Nephron progenitor cell (in vitro differentiated cells): ENCODE results near the gene APOL5.

Experiments
- DNase-seq: peaks from one replicate; pipeline ENCODE4 v3.0.0; 2021
- H3K27ac Mint-ChIP-seq: 2 replicates; pipeline ENCODE4 v1.8.0; 2021; ENCODE audit warnings: mild to moderate bottlenecking, moderate library complexity, mixed read lengths
- H3K27me3 Mint-ChIP-seq: 2 replicates; pipeline ENCODE4 v1.8.0; 2021; ENCODE audit warnings: mild to moderate bottlenecking, low read depth, mixed read lengths; ENCODE audit not compliant: poor library complexity
- H3K36me3 Mint-ChIP-seq: 2 replicates; pipeline ENCODE4 v1.8.0; 2021; ENCODE audit warnings: low read depth, mixed read lengths
- H3K4me1 Mint-ChIP-seq: 2 replicates; pipeline ENCODE4 v1.8.0; 2021; ENCODE audit warnings: mixed read lengths
- H3K4me3 Mint-ChIP-seq: 2 replicates; pipeline ENCODE4 v1.8.0; 2021; ENCODE audit warnings: mild to moderate bottlenecking, moderate library complexity, mixed read lengths
- H3K9me3 Mint-ChIP-seq: 2 replicates; pipeline ENCODE4 v1.8.0; 2021; ENCODE audit warnings: mild to moderate bottlenecking, moderate library complexity, mixed read lengths
- CTCF ChIP-seq: fragments of 200-600 bp; sonication (generic); IDR thresholded peaks from 2 replicates; pipeline ENCODE4 v1.5.0; 2021; ENCODE audit warnings: antibody characterized with exemption

The APOL5 gene

GRCh38 chr22:35705141-35705540 is 12.5 kb upstream of the APOL5 start:
- no peak for TF ChIP-seq CTCF
- no peaks in the 10 kb centered on the region for H3K36me3 Mint-ChIP-seq
- H3K27me3 Mint-ChIP-seq: peaks cover 26% of the 10 kb centered on the region
- H3K4me3 Mint-ChIP-seq: no peak overlapping the region
- no peak for DNase-seq
- no peaks in the 10 kb centered on the region for H3K9me3 Mint-ChIP-seq
- H3K27ac Mint-ChIP-seq: no peak overlapping the region
- no peaks in the 10 kb centered on the region for H3K4me1 Mint-ChIP-seq

- H3K4me1 Mint-ChIP-seq: peaks cover 4% of the 10 kb centered on the region
- H3K36me3 Mint-ChIP-seq: no peaks in the 10 kb centered on the region
- no peak for TF ChIP-seq CTCF
- H3K27ac Mint-ChIP-seq: no peak overlapping the region
- no peak overlapping the region for H3K4me3 Mint-ChIP-seq
- H3K9me3 Mint-ChIP-seq: peaks cover 6% of the 10 kb centered on the region
- no peak for DNase-seq
- H3K27me3 Mint-ChIP-seq: peaks cover 14% of the 10 kb centered on the region
Observed at GRCh38 chr22:35708453-35708852, 9.2 kb upstream of the APOL5 start.

GRCh38 chr22:35708917-35709316 is 8.8 kb upstream of the APOL5 start:
- no peak for DNase-seq
- H3K27me3 Mint-ChIP-seq: peaks cover 14% of the 10 kb centered on the region
- no peaks in the 10 kb centered on the region for H3K36me3 Mint-ChIP-seq
- H3K27ac Mint-ChIP-seq: no peak overlapping the region
- TF ChIP-seq CTCF: no peak
- H3K4me1 Mint-ChIP-seq: peaks cover 4% of the 10 kb centered on the region
- no peak overlapping the region for H3K4me3 Mint-ChIP-seq
- peaks cover 10% of the 10 kb centered on the region for H3K9me3 Mint-ChIP-seq

- H3K4me3 Mint-ChIP-seq: no peak overlapping the region
- H3K27me3 Mint-ChIP-seq: peaks cover 17% of the 10 kb centered on the region
- H3K9me3 Mint-ChIP-seq: peaks cover 10% of the 10 kb centered on the region
- H3K27ac Mint-ChIP-seq: no peak overlapping the region
- no peak for DNase-seq
- H3K36me3 Mint-ChIP-seq: no peaks in the 10 kb centered on the region
- H3K4me1 Mint-ChIP-seq: peaks cover 4% of the 10 kb centered on the region
- no peak for TF ChIP-seq CTCF
Observed at GRCh38 chr22:35711336-35711735, 6.3 kb upstream of the APOL5 start.

- peaks cover 4% of the 10 kb centered on the region for H3K4me1 Mint-ChIP-seq
- no peak for TF ChIP-seq CTCF
- H3K36me3 Mint-ChIP-seq: no peaks in the 10 kb centered on the region
- DNase-seq: no peak
- no peak overlapping the region for H3K4me3 Mint-ChIP-seq
- H3K27ac Mint-ChIP-seq: no peak overlapping the region
- peaks cover 10% of the 10 kb centered on the region for H3K9me3 Mint-ChIP-seq
- H3K27me3 Mint-ChIP-seq: peaks cover 23% of the 10 kb centered on the region
Observed at GRCh38 chr22:35712672-35713071, 5.0 kb upstream of the APOL5 start.

GRCh38 chr22:35719212-35719875 is 1.7 kb downstream of the APOL5 start:
- TF ChIP-seq CTCF: no peak
- Mint-ChIP-seq H3K36me3 (no peaks in the 10 kb centered on the region), H3K27ac (no peak overlapping the region), H3K9me3 (peaks cover 21% of the 10 kb centered on the region), H3K4me3 (no peak overlapping the region), H3K4me1 (no peaks in the 10 kb centered on the region), H3K27me3 (peaks cover 19% of the 10 kb centered on the region)
- no peak for DNase-seq
